GM13977 (cell line): ENCODE data around the gene KPNA3.
"Not testable (repeated sequence)": the region's sequence is repeated elsewhere in the genome, so short reads cannot be mapped to it uniquely, and the experiment has no call there.

Experiments
- DNase-seq: peaks from one replicate; pipeline ENCODE4 v3.0.0; 2012; ENCODE audit warnings: low spot score
- in situ Hi-C: fragments of 300-500 bp; cut with MboI; formaldehyde crosslinking; loops from one replicate; pipeline ENCODE4 v1.12.0; 2022; ENCODE audit warnings: low sequenced_read_pairs, low pct_unique_long_range_greater_than_20kb, mixed read lengths, inconsistent platforms; ENCODE audit not compliant: unreplicated experiment
- TF ChIP-seq, protein P1 (sequence below): IDR thresholded peaks from 2 replicates; pipeline ENCODE4 v1.5.1; 2012; ENCODE audit warnings: mild to moderate bottlenecking, control low read depth; ENCODE audit not compliant: insufficient read depth; ENCODE audit errors: extremely low read depth, missing control alignments

KPNA3 gene

DNA sequence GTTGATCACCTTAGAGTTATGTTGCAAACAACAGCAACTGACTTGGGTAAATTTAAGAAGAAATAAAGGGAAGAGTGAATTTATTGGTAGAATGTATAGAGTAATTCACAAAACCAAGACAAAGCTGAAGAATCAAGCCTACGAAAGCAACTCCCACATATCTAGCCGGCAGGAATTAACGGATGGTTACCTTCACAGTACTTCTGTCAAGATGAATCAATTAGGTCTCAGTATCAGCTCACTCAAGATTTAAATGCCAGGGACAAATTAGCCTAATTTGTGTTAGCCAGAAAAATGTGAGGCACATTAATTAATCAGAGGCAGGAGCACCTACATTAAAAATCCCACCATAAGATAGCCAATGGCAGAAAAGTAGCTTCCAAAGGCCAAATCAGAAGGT, 10.7 kb downstream of the KPNA3 start:
- TF ChIP-seq, protein P1, sequence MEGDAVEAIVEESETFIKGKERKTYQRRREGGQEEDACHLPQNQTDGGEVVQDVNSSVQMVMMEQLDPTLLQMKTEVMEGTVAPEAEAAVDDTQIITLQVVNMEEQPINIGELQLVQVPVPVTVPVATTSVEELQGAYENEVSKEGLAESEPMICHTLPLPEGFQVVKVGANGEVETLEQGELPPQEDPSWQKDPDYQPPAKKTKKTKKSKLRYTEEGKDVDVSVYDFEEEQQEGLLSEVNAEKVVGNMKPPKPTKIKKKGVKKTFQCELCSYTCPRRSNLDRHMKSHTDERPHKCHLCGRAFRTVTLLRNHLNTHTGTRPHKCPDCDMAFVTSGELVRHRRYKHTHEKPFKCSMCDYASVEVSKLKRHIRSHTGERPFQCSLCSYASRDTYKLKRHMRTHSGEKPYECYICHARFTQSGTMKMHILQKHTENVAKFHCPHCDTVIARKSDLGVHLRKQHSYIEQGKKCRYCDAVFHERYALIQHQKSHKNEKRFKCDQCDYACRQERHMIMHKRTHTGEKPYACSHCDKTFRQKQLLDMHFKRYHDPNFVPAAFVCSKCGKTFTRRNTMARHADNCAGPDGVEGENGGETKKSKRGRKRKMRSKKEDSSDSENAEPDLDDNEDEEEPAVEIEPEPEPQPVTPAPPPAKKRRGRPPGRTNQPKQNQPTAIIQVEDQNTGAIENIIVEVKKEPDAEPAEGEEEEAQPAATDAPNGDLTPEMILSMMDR: no peak
- DNase-seq: no peak
- in situ Hi-C loops: no loop called here

DNA sequence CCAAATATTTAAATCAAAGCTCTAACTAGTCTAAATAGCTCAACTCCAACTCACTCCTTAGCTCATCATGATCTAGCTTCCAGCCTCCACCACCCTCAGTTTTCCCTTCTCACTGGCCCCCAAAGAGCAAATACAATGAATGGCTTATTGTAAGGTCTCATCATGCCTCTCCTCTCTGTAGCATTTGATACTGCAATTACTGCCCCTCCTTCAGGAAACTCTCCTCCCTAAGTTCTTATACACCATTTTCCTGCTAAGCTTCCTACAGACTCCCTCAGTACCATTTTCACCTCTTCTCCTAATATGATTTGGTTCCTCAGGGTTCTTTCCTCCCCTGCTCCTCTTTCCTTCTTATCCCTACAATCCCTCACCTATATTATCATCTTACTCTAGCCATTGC, 12.8 kb downstream of the KPNA3 start:
- in situ Hi-C loops: no loop called here
- no peak for DNase-seq
- TF ChIP-seq, protein P1: no peak

DNA sequence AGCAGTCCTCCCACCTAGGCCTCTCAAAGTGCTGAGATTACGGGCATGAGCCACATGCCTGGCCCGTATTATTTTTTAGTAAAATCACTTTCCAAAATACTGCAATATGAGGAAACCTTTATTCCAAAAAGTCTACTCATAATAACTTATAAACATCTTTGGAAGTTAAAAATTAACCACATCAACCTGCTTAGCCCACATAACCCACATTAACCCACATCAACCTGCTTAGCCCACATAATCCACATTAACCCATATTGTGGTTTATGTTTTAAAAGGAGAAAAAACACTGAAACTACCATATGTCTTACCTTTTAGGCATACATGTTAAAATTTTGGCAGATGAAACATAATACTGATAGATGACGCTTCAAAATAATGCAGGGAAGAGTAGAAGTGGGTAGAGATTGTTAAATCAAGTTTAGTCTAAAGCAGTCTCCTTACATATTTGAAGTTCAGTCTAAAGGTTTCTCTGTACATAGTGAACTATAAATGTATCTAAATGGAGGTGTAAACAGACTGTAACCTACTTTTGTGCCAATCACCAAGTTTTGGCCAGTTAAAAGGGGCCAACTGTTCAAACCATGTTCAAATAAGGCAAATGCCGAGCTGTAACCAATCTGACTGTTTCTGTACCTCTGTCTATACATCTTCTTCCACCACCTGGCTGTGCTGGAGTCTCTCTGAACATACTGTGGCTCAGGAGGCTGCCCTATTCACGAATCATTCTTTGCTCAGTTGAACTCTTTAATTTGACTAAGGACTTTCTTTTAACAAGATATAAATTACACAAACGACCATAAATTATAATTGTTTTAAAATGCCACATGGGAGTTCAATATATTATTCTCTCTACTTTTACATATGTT, 14.5 kb downstream of the KPNA3 start:
- in situ Hi-C loops: no loop called here
- TF ChIP-seq, protein P1: no peak
- no peak for DNase-seq

DNA sequence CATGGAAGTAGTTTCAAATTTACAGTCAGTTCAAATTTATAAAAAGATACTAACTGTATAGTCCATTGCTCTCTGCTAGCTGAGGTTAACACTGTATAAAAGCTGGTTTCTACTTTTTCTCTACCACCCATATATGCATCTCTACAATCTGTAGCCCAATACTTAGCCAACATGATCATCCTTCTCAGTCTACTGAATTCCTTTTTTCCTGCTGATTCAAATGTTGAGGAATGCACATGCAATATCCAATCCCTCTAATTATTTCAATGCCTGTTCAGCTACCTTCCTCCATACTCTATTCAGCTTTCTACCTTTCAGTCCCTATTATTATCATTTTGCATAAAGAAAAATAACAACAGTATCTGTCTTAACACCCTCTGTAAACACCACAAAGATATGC, 15.6 kb downstream of the KPNA3 start:
- no peak for DNase-seq
- TF ChIP-seq, protein P1: no peak
- in situ Hi-C loops: no loop called here

DNA sequence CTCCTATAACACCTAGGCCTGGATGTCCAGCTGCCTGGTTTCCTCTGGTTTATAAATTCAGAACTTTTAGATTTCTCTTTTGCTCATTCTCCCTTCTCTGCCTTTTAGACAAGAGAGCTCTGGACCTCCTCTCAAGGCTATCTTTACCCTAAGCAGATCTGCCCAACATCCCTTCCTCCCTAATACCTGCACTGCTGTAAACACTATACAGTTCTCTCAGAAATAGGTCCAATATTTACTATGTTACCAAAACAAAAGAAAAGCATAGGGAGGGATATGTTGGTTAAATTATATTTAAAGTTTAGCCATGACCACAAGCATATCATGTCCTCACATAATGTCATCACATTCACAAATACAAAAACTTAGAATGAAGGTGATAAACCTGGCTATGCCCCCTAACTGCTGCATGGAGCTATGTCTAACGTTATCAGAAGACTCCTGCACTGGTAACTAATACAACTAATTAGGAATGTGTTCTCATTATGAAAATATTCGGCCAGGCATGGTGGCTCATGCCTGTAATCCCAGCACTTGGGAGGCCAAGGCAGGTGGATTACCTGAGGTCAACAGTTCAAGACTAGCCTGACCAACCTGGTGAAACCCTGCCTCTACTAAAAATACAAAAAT, 18.0 kb downstream of the KPNA3 start:
- DNase-seq: no peak
- TF ChIP-seq, protein P1: no peak
- in situ Hi-C loops: no loop called here

DNA sequence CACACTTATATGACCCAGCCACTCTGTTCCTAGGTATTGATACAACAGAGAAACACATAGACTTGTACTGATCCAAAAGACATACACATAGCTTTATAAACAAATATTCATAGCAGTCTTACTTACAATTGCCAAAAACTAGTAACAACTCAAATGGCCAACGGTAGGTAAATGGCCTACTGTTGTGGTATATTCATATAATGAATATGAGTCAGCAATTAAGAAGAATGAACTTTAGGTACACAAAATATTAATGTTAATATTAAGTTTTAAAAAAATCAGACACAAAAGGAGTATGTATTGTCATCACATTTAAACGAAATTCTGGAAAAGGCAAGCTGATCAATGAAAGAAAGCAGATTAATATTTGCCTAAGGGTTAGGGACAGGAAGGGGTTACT, 19.7 kb downstream of the KPNA3 start:
- in situ Hi-C loops: no loop called here
- DNase-seq: no peak
- TF ChIP-seq, protein P1: no peak

DNA sequence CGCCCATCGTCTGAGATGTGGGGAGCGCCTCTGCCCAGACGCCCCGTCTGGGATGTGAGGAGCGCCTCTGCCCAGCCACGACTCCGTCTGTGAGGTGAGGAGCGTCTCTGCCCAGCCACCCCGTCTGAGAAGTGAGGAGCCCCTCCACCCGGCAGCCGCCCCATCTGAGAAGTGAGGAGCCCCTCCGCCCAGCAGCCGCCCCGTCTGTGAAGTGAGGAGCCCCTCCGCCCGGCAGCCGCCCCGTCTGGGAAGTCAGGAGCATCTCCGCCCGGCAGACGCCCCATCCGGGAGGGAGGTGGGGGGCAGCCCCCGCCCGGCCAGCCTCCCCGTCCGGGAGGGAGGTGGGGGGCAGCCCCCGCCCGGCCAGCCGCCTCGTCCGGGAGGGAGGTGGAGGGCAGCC, 30.7 kb downstream of the KPNA3 start:
- in situ Hi-C loops, DNase-seq: not testable (repeated sequence)
